Pancreas (tissue), 10 donors: ENCODE results near the gene PROSER1. TPM values are rescaled to one million over a fixed set of nuclear protein-coding genes. Genes with fewer than 3 reads are reported as not detected.

Experiments
- ATAC-seq, 4 donors: fragments of 200-7000 bp; cut with Tn5 transposase; one replicate each; pipeline versions ENCODE4 v1.8.0 to v1.9.1; 2020; ENCODE audit warnings: mild to moderate bottlenecking in 4 of 4, moderate library complexity in 4 of 4
- DNase-seq, 6 donors: peaks; one replicate each; pipeline ENCODE4 v3.0.0-alpha.2; 2020
- FAIRE-seq: peaks from 2 replicates; lab custom pipeline; 2012; peaks lifted over from hg19 to GRCh38; lab: Jason Lieb, UNC
- H3K27ac ChIP-seq, 4 donors: fragments of 200-600 bp; sonication (generic); 1 replicate in 3 of 4; 2 replicates in 1 of 4; pipeline versions ENCODE4 v1.5.0 to v1.8.0; 2020
- H3K27me3 ChIP-seq, 4 donors: fragments of 200-600 bp; one replicate each; pipeline ENCODE4 v1.8.0; 2021
- H3K36me3 ChIP-seq, 3 donors: fragments of 200-600 bp; sonication (generic) in 1 of 3; one replicate each; pipeline versions ENCODE4 v1.5.0 to v1.8.0; 2020 to 2021
- H3K4me1 ChIP-seq, 3 donors: fragments of 200-600 bp; one replicate each; pipeline ENCODE4 v1.8.0; 2021
- H3K4me3 ChIP-seq, 4 donors: fragments of 200-600 bp; sonication (generic) in 2 of 4; one replicate each; pipeline versions ENCODE4 v1.5.0 to v1.8.0; 2020 to 2021
- H3K9me3 ChIP-seq, 4 donors: fragments of 200-600 bp; one replicate each; pipeline ENCODE4 v1.8.0; 2021
- CTCF ChIP-seq, 4 donors: fragments of 200-600 bp; sonication (generic) in 3 of 4; IDR thresholded peaks; one replicate each; pipeline versions ENCODE4 v1.5.0 to v1.8.0; 2021; ENCODE audit warnings: antibody characterized with exemption in 4 of 4
- WGBS, 2 donors: extraction: QIAGEN DNeasy Blood & Tissue Kit; methylation state at CpG; one replicate each; pipeline ENCODE4 v1.1.7; 2013; 5-methylcytosine and 5-hydroxymethylcytosine counted together
- intact Hi-C, 3 donors: fragments of 100-400 bp; cut with DNase I; formaldehyde crosslinking; loops; one replicate each; pipeline versions ENCODE4 v1.11.1 to v1.14.2; 2022
- polyA plus RNA-seq, 2 donors: library from polyadenylated mRNA; stranded (reverse); fragments of 200-250 nt; gene quantifications; one replicate each; pipeline ENCODE4 v1.2.3, GENCODE V29; 2013
- total RNA-seq, 6 donors: library from RNA; stranded (reverse); fragmentation: NEBNext Ultra II Directional in 4 of 6; extraction: Animal tissue kit (Norgen Biotek cat#: 25700) in 4 of 6; gene quantifications; one replicate each; pipeline versions ENCODE4 v1.2.1 to v1.2.4, GENCODE V29; 2021 to 2023
- donor health status: healthy with polysubstance abuse.
- donor health status: DM: no; HTN: no; CAD: no; lungs with moderate emphysema.
- donor health status: DM: no; HTN: no; CAD: no.
- donor health status: control.
- donor health status: control.
- donor health status: Bipolar disorder and iron deficiency.
- donor health status: DM: yes; HTN: yes; CAD: no.
- donor health status: DM: no; HTN: no; CAD: no.
- donor health status: DM: no; HTN: no; CAD: no.
- donor health status: DM: yes; HTN: yes; CAD: no.

PROSER1 gene
- total and polyA plus RNA-seq, 8 donors = 10.9 to 21.6 (median 17.9) TPM

DNA sequence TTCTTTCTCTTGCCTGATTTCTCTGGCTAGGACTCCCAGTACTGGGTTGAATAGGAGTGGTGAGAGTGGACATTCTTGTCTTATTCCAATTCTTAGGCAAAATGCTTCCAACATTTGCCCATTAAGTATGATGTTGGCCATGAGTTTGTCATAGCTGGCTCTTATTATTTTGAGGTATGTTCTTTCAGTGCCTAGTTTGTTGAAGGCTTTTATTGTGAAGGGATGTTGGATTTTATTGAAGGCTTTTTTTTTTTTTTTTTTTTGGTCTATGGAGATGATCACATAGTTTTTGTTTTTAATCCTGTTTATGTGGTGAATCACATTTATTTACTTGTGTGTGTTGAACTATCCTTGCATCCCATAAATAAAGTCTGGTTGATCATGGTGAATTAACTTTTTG, 20.2 kb upstream of the PROSER1 start:
- DNase-seq = no peak
- no peak overlapping the region for H3K4me3 ChIP-seq
- H3K27me3 ChIP-seq = no peaks in the 10 kb centered on the region
- no peak overlapping the region for H3K27ac ChIP-seq
- no peaks in the 10 kb centered on the region for H3K9me3 ChIP-seq
- intact Hi-C loops = no loop called here
- H3K36me3 ChIP-seq = no peaks in the 10 kb centered on the region
- FAIRE-seq = no peak
- ATAC-seq = no peak
- TF ChIP-seq CTCF (IDR thresholded peaks at IDR 0.05) = no peak
- H3K4me1 ChIP-seq = no peaks in the 10 kb centered on the region

DNA sequence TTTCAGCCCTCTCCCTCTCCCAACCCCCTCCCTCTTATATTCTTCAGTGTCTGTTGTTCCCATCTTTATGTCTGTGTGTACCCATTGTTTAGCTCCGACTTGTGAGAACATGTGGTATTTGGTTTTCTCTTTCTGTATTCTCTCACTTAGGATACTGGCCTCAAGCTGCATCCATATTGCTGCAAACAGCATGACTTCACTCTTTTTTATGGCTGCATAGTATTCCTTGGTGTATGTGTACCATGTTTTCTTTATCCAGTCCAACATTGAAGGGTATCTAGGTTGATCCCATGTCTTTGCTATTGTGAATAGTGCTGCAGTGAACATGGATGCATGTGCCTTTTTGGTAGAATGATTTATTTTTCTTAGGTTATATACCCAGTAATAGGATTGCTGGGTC, 18.1 kb upstream of the PROSER1 start:
- FAIRE-seq (no peak), DNase-seq (no peak), ATAC-seq (no peak)
- TF ChIP-seq CTCF (IDR thresholded peaks at IDR 0.05) = no peak
- no peaks in the 10 kb centered on the region for H3K36me3 ChIP-seq
- no peaks in the 10 kb centered on the region for H3K27me3 ChIP-seq
- no peak overlapping the region for H3K4me3 ChIP-seq
- 96 to 100% methylated on average over 1 of the region's 1 CpG for WGBS, 2 donors
- H3K27ac ChIP-seq = no peak overlapping the region
- intact Hi-C loops = no loop called here
- no peaks in the 10 kb centered on the region for H3K9me3 ChIP-seq
- H3K4me1 ChIP-seq = no peaks in the 10 kb centered on the region

DNA sequence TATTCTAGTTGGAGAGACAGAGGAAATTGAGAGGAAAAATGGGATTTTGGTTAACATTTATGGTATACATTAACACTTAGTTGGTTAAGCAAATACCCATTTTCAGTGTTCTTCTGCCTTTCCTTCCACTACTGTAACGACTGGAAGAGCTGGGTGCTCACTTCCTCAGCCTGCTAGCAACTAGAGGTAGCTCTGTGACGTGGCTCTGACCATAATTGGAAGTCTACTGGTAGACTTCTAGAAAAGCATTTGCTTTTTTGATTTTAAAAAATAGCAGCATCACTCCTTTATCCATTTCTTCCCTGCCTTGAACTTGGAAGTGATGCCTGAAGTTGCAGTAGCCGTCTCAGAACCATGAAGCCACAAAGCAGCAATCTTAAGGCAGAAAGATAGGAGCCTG, 16.2 kb upstream of the PROSER1 start:
- DNase-seq = no peak
- intact Hi-C loops = no loop called here
- H3K9me3 ChIP-seq = no peaks in the 10 kb centered on the region
- no peak overlapping the region for H3K4me3 ChIP-seq
- no peaks in the 10 kb centered on the region for H3K27me3 ChIP-seq
- no peaks in the 10 kb centered on the region for H3K4me1 ChIP-seq
- no peak overlapping the region for H3K27ac ChIP-seq
- no peak for ATAC-seq
- WGBS, 2 donors = 79 to 87% methylated on average over 3 of the region's 3 CpGs
- no peaks in the 10 kb centered on the region for H3K36me3 ChIP-seq
- FAIRE-seq = no peak
- TF ChIP-seq CTCF (IDR thresholded peaks at IDR 0.05) = no peak

DNA sequence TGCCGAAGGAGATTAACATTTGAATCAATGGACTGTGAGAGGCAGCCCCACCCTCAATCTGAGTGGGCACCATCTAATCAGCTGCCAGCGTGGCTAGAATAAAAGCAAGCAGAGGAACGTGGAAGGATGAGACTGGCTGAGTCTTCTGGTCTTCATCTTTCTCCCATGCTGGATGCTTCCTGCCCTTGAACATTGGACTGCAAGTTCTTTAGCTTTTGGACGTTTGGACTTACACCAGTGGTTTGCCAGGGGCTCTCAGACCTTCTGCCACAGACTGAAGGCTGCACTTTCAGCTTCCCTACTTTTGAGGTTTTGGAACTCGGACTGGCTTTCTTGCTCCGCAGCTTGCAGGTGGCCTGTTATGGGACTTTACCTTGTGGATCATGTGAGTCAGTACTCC, 15.1 kb upstream of the PROSER1 start:
- H3K36me3 ChIP-seq = no peaks in the 10 kb centered on the region
- no peak overlapping the region for H3K4me3 ChIP-seq
- TF ChIP-seq CTCF (IDR thresholded peaks at IDR 0.05) = no peak
- no peak for DNase-seq
- no peak overlapping the region for H3K27ac ChIP-seq
- H3K9me3 ChIP-seq = no peaks in the 10 kb centered on the region
- 72 to 75% methylated on average over 6 of the region's 6 CpGs for WGBS, 2 donors
- no peaks in the 10 kb centered on the region for H3K4me1 ChIP-seq
- no peaks in the 10 kb centered on the region for H3K27me3 ChIP-seq
- ATAC-seq = no peak
- FAIRE-seq = no peak
- intact Hi-C loops = no loop called here

DNA sequence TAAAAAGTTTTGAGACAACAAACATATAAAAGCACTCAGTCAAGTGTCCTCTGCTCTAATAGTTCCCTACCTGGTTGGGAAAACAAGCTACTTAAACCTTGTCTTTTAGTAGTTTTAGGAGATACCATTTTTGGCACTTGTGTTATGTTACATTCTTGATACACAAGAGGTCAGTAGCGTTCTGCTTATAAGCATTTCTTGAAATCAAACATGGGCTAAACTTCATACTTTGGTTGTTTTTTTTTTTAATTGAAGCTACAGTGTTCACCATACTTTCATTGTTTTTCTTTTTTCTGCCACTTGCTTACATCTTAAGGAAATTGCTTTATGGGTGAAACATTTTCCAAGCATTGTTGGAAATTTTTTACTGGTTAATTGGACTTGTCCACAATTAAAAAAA, 13.3 kb upstream of the PROSER1 start:
- Histone ChIP-seq H3K27ac (no peak overlapping the region), H3K4me3 (no peak overlapping the region), H3K36me3 (no peaks in the 10 kb centered on the region), H3K27me3 (no peaks in the 10 kb centered on the region), H3K4me1 (no peaks in the 10 kb centered on the region), H3K9me3 (no peaks in the 10 kb centered on the region)
- intact Hi-C loops = no loop called here
- ATAC-seq (peak in 1 of 4 donors; percentile 39), DNase-seq (no peak), FAIRE-seq (no peak)
- 45 to 46% methylated on average over 1 of the region's 1 CpG for WGBS, 2 donors
- TF ChIP-seq CTCF (IDR thresholded peaks at IDR 0.05) = no peak
